KG1 (cell line): Measurements from ENCODE around the gene SMAD1.

Experiments used
- DNase-seq: peaks from one replicate; lab custom pipeline; 2025; lab: John Stamatoyannopoulos, UW

SMAD1 gene

GRCh38 chr4:145489556-145489955, 7.9 kb downstream of the SMAD1 start:
- no peak for DNase-seq

- no peak for DNase-seq
These were observed 8.7 kb downstream of the SMAD1 start for GRCh38 chr4:145490361-145490760.

GRCh38 chr4:145490796-145491195, 9.1 kb downstream of the SMAD1 start:
- no peak for DNase-seq

- no peak for DNase-seq
These were observed 10.7 kb downstream of the SMAD1 start for GRCh38 chr4:145492376-145492775.

GRCh38 chr4:145493166-145493565, 11.5 kb downstream of the SMAD1 start:
- no peak for DNase-seq

GRCh38 chr4:145494666-145495270, 13.1 kb downstream of the SMAD1 start:
- no peak for DNase-seq

GRCh38 chr4:145496292-145496691, 14.6 kb downstream of the SMAD1 start:
- DNase-seq: no peak

GRCh38 chr4:145497199-145498149, 15.8 kb downstream of the SMAD1 start:
- no peak for DNase-seq

- no peak for DNase-seq
These were observed 16.8 kb downstream of the SMAD1 start for GRCh38 chr4:145498430-145498829.

GRCh38 chr4:145501051-145501660, 19.5 kb downstream of the SMAD1 start:
- DNase-seq: no peak

GRCh38 chr4:145502809-145503208, 21.2 kb downstream of the SMAD1 start:
- no peak for DNase-seq

GRCh38 chr4:145503486-145504072, 21.9 kb downstream of the SMAD1 start:
- DNase-seq: no peak

GRCh38 chr4:145505995-145506394, 24.3 kb downstream of the SMAD1 start:
- DNase-seq: no peak

- DNase-seq: no peak
These were observed 26.0 kb downstream of the SMAD1 start for GRCh38 chr4:145507636-145508035.

GRCh38 chr4:145511913-145512522, 30.4 kb downstream of the SMAD1 start:
- DNase-seq: no peak

- DNase-seq: no peak
These were observed 31.5 kb downstream of the SMAD1 start for GRCh38 chr4:145513020-145513621.

GRCh38 chr4:145520172-145520571, 38.5 kb downstream of the SMAD1 start:
- no peak for DNase-seq

- DNase-seq: no peak
These were observed 39.6 kb downstream of the SMAD1 start for GRCh38 chr4:145521282-145521681.

GRCh38 chr4:145523117-145523516, 41.5 kb downstream of the SMAD1 start:
- no peak for DNase-seq

- no peak for DNase-seq
These were observed 42.9 kb downstream of the SMAD1 start for GRCh38 chr4:145524552-145524951.

GRCh38 chr4:145525291-145525740, 43.7 kb downstream of the SMAD1 start:
- DNase-seq: no peak

- no peak for DNase-seq
These were observed 46.1 kb downstream of the SMAD1 start for GRCh38 chr4:145527773-145528172.
